Measurements from ENCODE around the gene NKX1-2. TPM values are rescaled to one million over a fixed set of nuclear protein-coding genes. Genes with fewer than 3 reads are reported as not detected.

The NKX1-2 gene
- total RNA-seq, 4 donors from 2014 or later, result not detected

GRCh38 chr10:124484031-124484430 lies 34.2 kb upstream of the NKX1-2 start:
- TF ChIP-seq POLR2AphosphoS5 (IDR thresholded peaks at IDR 0.05), result no peak
- no peak for TF ChIP-seq EP300 (IDR thresholded peaks at IDR 0.05)
- TF ChIP-seq CTCF (IDR thresholded peaks at IDR 0.05), result no peak
- Histone ChIP-seq H3K4me1 (no peaks in the 10 kb centered on the region), H3K27me3 (no peaks in the 10 kb centered on the region), H3K36me3 (peaks cover 0 to 5% (median 0%) of the 10 kb centered on the region in 4 donors), H3K27ac (replicated peaks in 1 of 4) (no peak overlapping the region), H3K4me3 (no peak overlapping the region), H3K9me3 (peaks cover 0 to 6% (median 0%) of the 10 kb centered on the region in 4 donors)
- 96% methylated on average over 9 of the region's 17 CpGs for WGBS
- no peak for DNase-seq (ENCODE audit: extremely low spot score)
- intact Hi-C loops (cut with DNase I), result no loop called here

- TF ChIP-seq POLR2AphosphoS5 (IDR thresholded peaks at IDR 0.05), result no peak
- TF ChIP-seq EP300 (IDR thresholded peaks at IDR 0.05), result no peak
- no peak for DNase-seq (ENCODE audit: extremely low spot score)
- Histone ChIP-seq H3K9me3 (peaks cover 0 to 6% (median 0%) of the 10 kb centered on the region in 4 donors), H3K36me3 (no peaks in the 10 kb centered on the region), H3K4me1 (no peaks in the 10 kb centered on the region), H3K4me3 (no peak overlapping the region), H3K27me3 (no peaks in the 10 kb centered on the region), H3K27ac (replicated peaks in 1 of 4) (no peak overlapping the region)
- intact Hi-C loops (cut with DNase I), result no loop called here
- WGBS, result 93% methylated on average over 5 of the region's 12 CpGs
These were observed 33.0 kb upstream of the NKX1-2 start for GRCh38 chr10:124482876-124483275.

- Histone ChIP-seq H3K36me3 (no peaks in the 10 kb centered on the region), H3K9me3 (peaks cover 0 to 6% (median 0%) of the 10 kb centered on the region in 4 donors), H3K4me1 (no peaks in the 10 kb centered on the region), H3K27me3 (no peaks in the 10 kb centered on the region), H3K4me3 (no peak overlapping the region), H3K27ac (replicated peaks in 1 of 4) (no peak overlapping the region)
- intact Hi-C loops (cut with DNase I), result no loop called here
- WGBS, result 90% methylated on average over 10 of the region's 10 CpGs
- TF ChIP-seq EP300 (IDR thresholded peaks at IDR 0.05), result no peak
- no peak for TF ChIP-seq POLR2AphosphoS5 (IDR thresholded peaks at IDR 0.05)
- no peak for TF ChIP-seq CTCF (IDR thresholded peaks at IDR 0.05)
- no peak for TF ChIP-seq POLR2A (IDR thresholded peaks at IDR 0.05; ENCODE audit: low read depth)
- no peak for DNase-seq (ENCODE audit: extremely low spot score)
These were observed 32.5 kb upstream of the NKX1-2 start for GRCh38 chr10:124482236-124482800.

- TF ChIP-seq POLR2A (IDR thresholded peaks at IDR 0.05; ENCODE audit: low read depth) (no peak), EP300 (IDR thresholded peaks at IDR 0.05) (no peak), CTCF (IDR thresholded peaks at IDR 0.05) (no peak)
- intact Hi-C loops (cut with DNase I), result no loop called here
- no peaks in the 10 kb centered on the region for H3K36me3 ChIP-seq
- H3K4me1 ChIP-seq, result no peaks in the 10 kb centered on the region
- H3K27me3 ChIP-seq, result no peaks in the 10 kb centered on the region
- no peak overlapping the region for H3K4me3 ChIP-seq
- H3K27ac ChIP-seq (replicated peaks in 1 of 4), result no peak overlapping the region
- H3K9me3 ChIP-seq, result peaks cover 0 to 1% (median 0%) of the 10 kb centered on the region in 4 donors
- DNase-seq (ENCODE audit: extremely low spot score), result no peak
- 88% methylated on average over 6 of the region's 6 CpGs for WGBS
These were observed 31.9 kb upstream of the NKX1-2 start for GRCh38 chr10:124481717-124482116.

GRCh38 chr10:124480860-124481259 lies 31.0 kb upstream of the NKX1-2 start:
- WGBS, result 89% methylated on average over 5 of the region's 5 CpGs
- Histone ChIP-seq H3K27me3 (no peaks in the 10 kb centered on the region), H3K9me3 (no peaks in the 10 kb centered on the region), H3K27ac (replicated peaks in 1 of 4) (no peak overlapping the region), H3K4me1 (no peaks in the 10 kb centered on the region), H3K4me3 (no peak overlapping the region), H3K36me3 (no peaks in the 10 kb centered on the region)
- intact Hi-C loops (cut with DNase I), result no loop called here
- TF ChIP-seq CTCF (IDR thresholded peaks at IDR 0.05) (no peak), POLR2A (IDR thresholded peaks at IDR 0.05; ENCODE audit: low read depth) (no peak), POLR2AphosphoS5 (IDR thresholded peaks at IDR 0.05) (no peak), EP300 (IDR thresholded peaks at IDR 0.05) (no peak)
- no peak for DNase-seq (ENCODE audit: extremely low spot score)
